Naive B cell (primary cell): ENCODE measurements around the gene OVCH1. TPM values are rescaled to one million over a fixed set of nuclear protein-coding genes. Genes with fewer than 3 reads are reported as not detected.

Experiments used
- ATAC-seq, 2 donors: fragments of 150-1000 bp; cut with Tn5 transposase; 2 replicates each; pipeline ENCODE4 v1.10.0; 2021; ENCODE audit warnings: low read depth in 2 of 2, mild to moderate bottlenecking in 2 of 2, moderate library complexity in 2 of 2
- DNase-seq: peaks from one replicate; pipeline ENCODE4 v3.0.0; 2022
- H3K27ac Mint-ChIP-seq, 6 donors: one replicate each; pipeline ENCODE4 v1.8.0; 2020 to 2022; ENCODE audit warnings: mild to moderate bottlenecking in 6 of 6, mixed read lengths in 6 of 6, moderate library complexity in 5 of 6, inconsistent platforms in 2 of 6
- H3K27me3 Mint-ChIP-seq, 3 donors: one replicate each; pipeline ENCODE4 v1.8.0; 2021 to 2022; ENCODE audit warnings: mixed read lengths in 3 of 3, mild to moderate bottlenecking in 1 of 3
- H3K36me3 Mint-ChIP-seq, 2 donors: one replicate each; pipeline ENCODE4 v1.8.0; 2020 to 2022; ENCODE audit warnings: mixed read lengths in 2 of 2, inconsistent platforms in 1 of 2, mild to moderate bottlenecking in 1 of 2
- H3K4me1 Mint-ChIP-seq, 3 donors: one replicate each; pipeline ENCODE4 v1.8.0; 2020 to 2022; ENCODE audit warnings: mixed read lengths in 3 of 3, inconsistent platforms in 1 of 3, mild to moderate bottlenecking in 1 of 3, moderate library complexity in 1 of 3
- H3K4me3 Mint-ChIP-seq, 8 donors: one replicate each; pipeline ENCODE4 v1.8.0; 2020 to 2022; ENCODE audit warnings: mild to moderate bottlenecking in 8 of 8, mixed read lengths in 8 of 8, moderate library complexity in 8 of 8, inconsistent platforms in 2 of 8
- H3K9me3 Mint-ChIP-seq, 7 donors: one replicate each; pipeline ENCODE4 v1.8.0; 2020 to 2022; ENCODE audit warnings: mixed read lengths in 7 of 7, mild to moderate bottlenecking in 5 of 7, inconsistent platforms in 2 of 7, moderate library complexity in 1 of 7
- polyA plus RNA-seq, 6 donors: library from polyadenylated mRNA; unstranded; fragments of 300-500 nt; fragmentation: Illumina TruSeq; gene quantifications; one replicate each; pipeline ENCODE4 v1.2.3, GENCODE V29; 2021; ENCODE audit warnings: low read depth in 6 of 6

The OVCH1 gene
- polyA plus RNA-seq, 6 donors from 2014 or later: not detected

GRCh38 chr12:29382251-29382650 lies 115.2 kb downstream of the OVCH1 start:
- peak overlapping the region in 5 of 8 donors; percentile 36 to 99 (median 93) for H3K4me3 Mint-ChIP-seq
- H3K27ac Mint-ChIP-seq: peak overlapping the region in 3 of 6 donors; percentile 82 to 99 (median 97)
- peaks cover 15 to 29% (median 26%) of the 10 kb centered on the region in 3 donors for H3K4me1 Mint-ChIP-seq
- H3K9me3 Mint-ChIP-seq: no peaks in the 10 kb centered on the region
- no peak for ATAC-seq
- H3K36me3 Mint-ChIP-seq: no peaks in the 10 kb centered on the region
- H3K27me3 Mint-ChIP-seq: peaks cover 4 to 13% (median 5%) of the 10 kb centered on the region in 3 donors
- DNase-seq: no peak

- Mint-ChIP-seq H3K36me3 (no peaks in the 10 kb centered on the region), H3K9me3 (no peaks in the 10 kb centered on the region), H3K27ac (peak within 1 kb of the TSS; percentile 95 to 99 (median 98)), H3K4me3 (peak within 1 kb of the TSS; percentile 86 to 99 (median 96)), H3K27me3 (peaks cover 0 to 13% (median 4%) of the 10 kb centered on the region in 3 donors), H3K4me1 (peaks cover 22 to 43% (median 35%) of the 10 kb centered on the region in 3 donors)
- ATAC-seq (peak; percentile 89 to 91), DNase-seq (peak; percentile 93)
Measured at GRCh38 chr12:29380536-29381523, 116.7 kb downstream of the OVCH1 start, which contains the start of gene ERGIC2. TSS of gene ERGIC2 (minus strand) at chr12:29381172. CDS start at chr12:29371633, 9,539 bp downstream.

Other genes with a start within 250 kb of the OVCH1 start
- 10 to 100 TPM; 37.7 to 71.2 (median 60.5) TPM for gene ERGIC2, start 116.5 kb downstream of the OVCH1 start, polyA plus RNA-seq